KOPT-K1 (cell line): ENCODE results near the gene ST6GAL1.
"Not testable (repeated sequence)": the region's sequence is repeated elsewhere in the genome, so short reads cannot be mapped to it uniquely, and the experiment has no call there.

ENCODE experiments used
- H3K27ac ChIP-seq: fragments of 200-600 bp; sonication (generic); 2 replicates; pipeline ENCODE4 v1.5.1; 2016; ENCODE audit warnings: antibody characterized with exemption, mild to moderate bottlenecking, low read depth, low read length; ENCODE audit not compliant: poor library complexity, severe bottlenecking
- H3K36me3 ChIP-seq: fragments of 200-600 bp; sonication (generic); 2 replicates; pipeline ENCODE4 v1.5.1; 2017; ENCODE audit warnings: antibody characterized with exemption, mild to moderate bottlenecking, low read length, moderate library complexity; ENCODE audit not compliant: insufficient read depth
- H3K9me3 ChIP-seq: fragments of 200-600 bp; sonication (generic); 2 replicates; pipeline ENCODE4 v1.5.1; 2017; ENCODE audit warnings: antibody characterized with exemption, low read length, mild to moderate bottlenecking; ENCODE audit not compliant: insufficient read depth, poor library complexity, severe bottlenecking

The ST6GAL1 gene

GRCh38 chr3:187039723-187040414 is 109.5 kb downstream of the ST6GAL1 start:
- Histone ChIP-seq H3K27ac (no peak overlapping the region), H3K9me3 (peaks cover 8% of the 10 kb centered on the region), H3K36me3 (peaks cover 64% of the 10 kb centered on the region)

GRCh38 chr3:187040516-187041361 is 110.4 kb downstream of the ST6GAL1 start:
- peaks cover 65% of the 10 kb centered on the region for H3K36me3 ChIP-seq
- peak overlapping the region; percentile 56 for H3K27ac ChIP-seq

GRCh38 chr3:187041362-187042307 is 111.3 kb downstream of the ST6GAL1 start:
- Histone ChIP-seq H3K9me3 (no peaks in the 10 kb centered on the region), H3K36me3 (peaks cover 73% of the 10 kb centered on the region), H3K27ac (peak overlapping the region; percentile 56)

More at GRCh38 chr3:187040516-187041361, 110.4 kb downstream of the ST6GAL1 start:
- H3K9me3 ChIP-seq: no peaks in the 10 kb centered on the region

- Histone ChIP-seq H3K27ac (peak overlapping the region; percentile 56), H3K9me3 (no peaks in the 10 kb centered on the region), H3K36me3 (peaks cover 75% of the 10 kb centered on the region)
Observed at GRCh38 chr3:187042346-187042745, 112.0 kb downstream of the ST6GAL1 start.

GRCh38 chr3:187042874-187043458 is 112.6 kb downstream of the ST6GAL1 start:
- Histone ChIP-seq H3K36me3 (peaks cover 76% of the 10 kb centered on the region), H3K9me3 (no peaks in the 10 kb centered on the region), H3K27ac (no peak overlapping the region)

GRCh38 chr3:187044206-187044605 is 113.9 kb downstream of the ST6GAL1 start:
- Histone ChIP-seq H3K27ac (no peak overlapping the region), H3K36me3 (peaks cover 79% of the 10 kb centered on the region), H3K9me3 (no peaks in the 10 kb centered on the region)

GRCh38 chr3:187044867-187045552 is 114.7 kb downstream of the ST6GAL1 start:
- no peak overlapping the region for H3K27ac ChIP-seq
- peaks cover 77% of the 10 kb centered on the region for H3K36me3 ChIP-seq
- no peaks in the 10 kb centered on the region for H3K9me3 ChIP-seq

GRCh38 chr3:187046033-187046432 is 115.7 kb downstream of the ST6GAL1 start:
- Histone ChIP-seq H3K36me3 (peaks cover 70% of the 10 kb centered on the region), H3K27ac (no peak overlapping the region), H3K9me3 (no peaks in the 10 kb centered on the region)

GRCh38 chr3:187049462-187050101 is 119.3 kb downstream of the ST6GAL1 start:
- peaks cover 11% of the 10 kb centered on the region for H3K9me3 ChIP-seq

GRCh38 chr3:187051066-187051465 is 120.7 kb downstream of the ST6GAL1 start:
- peak overlapping the region; percentile 18 for H3K27ac ChIP-seq
- peaks cover 60% of the 10 kb centered on the region for H3K36me3 ChIP-seq
- peaks cover 23% of the 10 kb centered on the region for H3K9me3 ChIP-seq

More at GRCh38 chr3:187049462-187050101, 119.3 kb downstream of the ST6GAL1 start:
- peaks cover 61% of the 10 kb centered on the region for H3K36me3 ChIP-seq
- H3K27ac ChIP-seq: no peak overlapping the region

GRCh38 chr3:187051724-187052366 is 121.5 kb downstream of the ST6GAL1 start:
- peaks cover 57% of the 10 kb centered on the region for H3K36me3 ChIP-seq
- H3K9me3 ChIP-seq: peaks cover 30% of the 10 kb centered on the region
- H3K27ac ChIP-seq: no peak overlapping the region

GRCh38 chr3:187052427-187052826 is 122.1 kb downstream of the ST6GAL1 start:
- H3K27ac ChIP-seq: not testable (repeated sequence)
- Histone ChIP-seq H3K9me3 (peaks cover 36% of the 10 kb centered on the region), H3K36me3 (peaks cover 62% of the 10 kb centered on the region)

GRCh38 chr3:187054433-187054832 is 124.1 kb downstream of the ST6GAL1 start:
- H3K9me3 ChIP-seq: peaks cover 40% of the 10 kb centered on the region
- peaks cover 65% of the 10 kb centered on the region for H3K36me3 ChIP-seq
- H3K27ac ChIP-seq: not testable (repeated sequence)
